K562 (cell line): ENCODE data around the gene CASP1. TPM values are rescaled to one million over a fixed set of nuclear protein-coding genes. Genes with fewer than 3 reads are reported as not detected.

Source experiments
- ATAC-seq: fragments of 200-7000 bp; cut with Tn5 transposase; 3 replicates; pipeline ENCODE4 v1.9.1; 2020; ENCODE audit warnings: moderate library complexity
- BruUV-seq: library from RNA; stranded (reverse); fragments of 400-500 nt; replicated peaks from 2 replicates; lab custom pipeline; 2021; lab: Mats Ljungman, UMichigan
- CTCF ChIA-PET: fragments of 300-600 bp; formaldehyde crosslinking; extraction: SDS; loops from one replicate; lab custom pipeline; 2021; ENCODE audit warnings: low intra/inter-chr PET ratio; lab: Yijun Ruan, JAX
- POLR2A ChIA-PET: fragments of 300-600, 350-650 bp; sonication (Branson Sonifier 250); formaldehyde crosslinking; extraction: SDS; loops from one replicate; lab custom pipeline; 2021; ENCODE audit warnings: antibody characterized with exemption, inconsistent platforms; lab: Yijun Ruan, JAX
- DNase-seq, 4 experiments: peaks; one replicate each; pipeline versions ENCODE4 v3.0.0 to v3.0.0-alpha.2; 2011 to 2018; ENCODE audit warnings: low spot score in 3 of 4, mixed read lengths in 3 of 4; ENCODE audit errors: extremely low read depth in 1 of 4
- FAIRE-seq: peaks from 2 replicates; lab custom pipeline; 2011; peaks lifted over from hg19 to GRCh38; lab: Jason Lieb, UNC
- H2AFZ ChIP-seq: 2 replicates; pipeline ENCODE4 v1.6.0; 2011; ENCODE audit warnings: low read depth, low read length, control low read depth, inconsistent platforms
- H3K27ac ChIP-seq: fragments of 200-600 bp; 3 replicates; pipeline ENCODE4 v1.8.0; 2011; ENCODE audit warnings: low read depth, mild to moderate bottlenecking, control low read depth, inconsistent platforms, low read length, moderate library complexity, mixed read lengths; ENCODE audit errors: extremely low read depth
- H3K27me3 ChIP-seq, 2 experiments: fragments of 300-600 bp in 1 of 2; 2 replicates in 1 of 2; 3 replicates in 1 of 2; pipeline versions ENCODE4 v1.6.0 to v1.8.0; 2011; ENCODE audit warnings: inconsistent platforms in 2 of 2, low read length in 2 of 2, mild to moderate bottlenecking in 1 of 2, mixed read lengths in 1 of 2, moderate library complexity in 1 of 2; ENCODE audit not compliant: control insufficient read depth in 2 of 2, insufficient read depth in 2 of 2
- H3K36me3 ChIP-seq: fragments of 300-600 bp; 3 replicates; pipeline ENCODE4 v1.8.0; 2011; ENCODE audit warnings: mild to moderate bottlenecking, low read length, inconsistent platforms; ENCODE audit not compliant: control insufficient read depth, insufficient read depth
- H3K4me1 ChIP-seq, 2 experiments: fragments of 200-600 bp in 1 of 2; replicated peaks in 1 of 2; 2 replicates in 1 of 2; 3 replicates in 1 of 2; pipeline versions ENCODE4 v1.5.1 to v1.8.0; 2011; ENCODE audit warnings: inconsistent platforms in 2 of 2, low read length in 2 of 2, mild to moderate bottlenecking in 1 of 2, mixed read lengths in 1 of 2, moderate library complexity in 1 of 2; ENCODE audit not compliant: control insufficient read depth in 2 of 2, insufficient read depth in 2 of 2
- H3K4me2 ChIP-seq: 2 replicates; pipeline ENCODE4 v1.6.1; 2011; ENCODE audit warnings: low read length, control low read depth, inconsistent platforms, mixed read lengths; ENCODE audit not compliant: insufficient read depth
- H3K4me3 ChIP-seq: fragments of 200-600 bp; sonication (generic), shearing (Covaris generic); 2 replicates; pipeline ENCODE4 v1.5.1; 2016; ENCODE audit warnings: control low read depth, inconsistent platforms
- H3K79me2 ChIP-seq: fragments of 200-600 bp; 3 replicates; pipeline ENCODE4 v1.8.0; 2011; ENCODE audit warnings: low read length, inconsistent platforms; ENCODE audit not compliant: control insufficient read depth, insufficient read depth
- H3K9ac ChIP-seq, 2 experiments: 2 replicates each; pipeline versions ENCODE4 v1.6.0 to v1.6.1; 2011; ENCODE audit warnings: low read depth in 2 of 2, low read length in 2 of 2, control low read depth in 1 of 2, inconsistent platforms in 1 of 2, mild to moderate bottlenecking in 1 of 2, mixed read lengths in 1 of 2; ENCODE audit not compliant: insufficient read depth in 1 of 2
- H3K9me1 ChIP-seq: one replicate; pipeline ENCODE4 v1.6.0; 2011; ENCODE audit warnings: inconsistent platforms, mild to moderate bottlenecking, low read length, moderate library complexity; ENCODE audit not compliant: control insufficient read depth, insufficient read depth
- H3K9me3 ChIP-seq: replicated peaks from 2 replicates; pipeline ENCODE4 v1.5.1; 2011; ENCODE audit warnings: low read depth, low read length, inconsistent platforms; ENCODE audit not compliant: control insufficient read depth, insufficient read depth
- H4K20me1 ChIP-seq: replicated peaks from 2 replicates; pipeline ENCODE4 v1.6.1; 2011; ENCODE audit warnings: low read length, inconsistent platforms, mixed read lengths; ENCODE audit not compliant: control insufficient read depth, insufficient read depth
- GATA2 ChIP-seq: sonication (generic); formaldehyde crosslinking; IDR thresholded peaks from 2 replicates; pipeline ENCODE4 v1.4.0; 2020; ENCODE audit warnings: mild to moderate bottlenecking, missing genetic modification reagents
- HDAC6 ChIP-seq: IDR thresholded peaks from 2 replicates; pipeline ENCODE4 v1.6.1; 2012; ENCODE audit warnings: low read depth, mild to moderate bottlenecking, control low read depth, inconsistent platforms, low read length, moderate library complexity
- IFI16 ChIP-seq: fragments of 250-450 bp; sonication (Bioruptor Pico); IDR thresholded peaks from 2 replicates; pipeline ENCODE4 v2.1.2; 2022; ENCODE audit warnings: mild to moderate bottlenecking, inconsistent platforms
- SNIP1 ChIP-seq: fragments of 450-650 bp; IDR thresholded peaks from 2 replicates; pipeline ENCODE4 v1.7.1; 2017; ENCODE audit warnings: low read depth, mild to moderate bottlenecking
- SRSF1 ChIP-seq: fragments of 200-400 bp; formaldehyde crosslinking; IDR thresholded peaks from 2 replicates; pipeline ENCODE4 v1.6.1; 2017; ENCODE audit warnings: mild to moderate bottlenecking, low read depth, low read length, moderate library complexity
- SRSF7 ChIP-seq: fragments of 200-400 bp; formaldehyde crosslinking; optimal IDR thresholded peaks from 2 replicates; pipeline ENCODE3; 2017; ENCODE audit warnings: mild to moderate bottlenecking, low read depth, low read length
- TAF7 ChIP-seq: fragments of 450-650 bp; IDR thresholded peaks from 2 replicates; pipeline ENCODE4 v1.6.1; 2016; ENCODE audit warnings: missing genetic modification characterization, missing compliant biosample characterization
- TOE1 ChIP-seq, 2 experiments: fragments of 450-650 bp in 1 of 2; sonication (generic) in 1 of 2; formaldehyde crosslinking in 1 of 2; IDR thresholded peaks; 2 replicates each; pipeline versions ENCODE4 v1.7.1 to v1.8.0; 2016 to 2022; ENCODE audit warnings: borderline replicate concordance in 2 of 2, mild to moderate bottlenecking in 2 of 2, antibody characterized with exemption in 1 of 2, inconsistent platforms in 1 of 2, low read depth in 1 of 2, missing genetic modification reagents in 1 of 2, moderate library complexity in 1 of 2
- ZNF133 ChIP-seq: fragments of 250-450 bp; sonication (Bioruptor Pico); IDR thresholded peaks from 2 replicates; pipeline ENCODE4 v1.4.0; 2020; ENCODE audit warnings: mild to moderate bottlenecking
- ZNF134 ChIP-seq: fragments of 250-450 bp; sonication (Bioruptor Pico); conservative IDR thresholded peaks from 2 replicates; pipeline ENCODE4 v1.4.0; 2020
- ZNF23 ChIP-seq: fragments of 250-450 bp; sonication (Bioruptor Pico); IDR thresholded peaks from 2 replicates; pipeline ENCODE4 v1.4.0; 2020; ENCODE audit warnings: mild to moderate bottlenecking
- ZNF589 ChIP-seq: fragments of 200-800 bp; sonication (Bioruptor generic); IDR thresholded peaks from 2 replicates; pipeline ENCODE4 v1.6.1; 2016; ENCODE audit warnings: low read depth, missing genetic modification characterization, missing compliant biosample characterization
- ZNF639 ChIP-seq, 2 experiments: fragments of 200-800 bp in 1 of 2; sonication (Bioruptor generic) in 1 of 2; sonication (generic) in 1 of 2; formaldehyde crosslinking in 1 of 2; IDR thresholded peaks in 1 of 2; conservative IDR thresholded peaks in 1 of 2; 2 replicates each; pipeline versions ENCODE4 v1.5.0 to v1.6.1; 2016 to 2020; ENCODE audit warnings: missing compliant biosample characterization in 1 of 2, missing genetic modification characterization in 1 of 2, missing genetic modification reagents in 1 of 2
- WGBS: fragments of 100-300 bp; shearing (Covaris generic); methylation state at CpG from one replicate; pipeline ENCODE4 v1.1.6; 2016; ENCODE audit warnings: low coverage, mixed read lengths; ENCODE audit not compliant: insufficient coverage; ENCODE audit errors: missing lambda C conversion rate; 5-methylcytosine and 5-hydroxymethylcytosine counted together
- in situ Hi-C: fragments of 300-500 bp; cut with MboI; formaldehyde crosslinking; loops from 4 replicates; pipeline ENCODE4 v1.15.0; 2018; ENCODE audit warnings: inconsistent platforms, mixed read lengths
- intact Hi-C: fragments of 100-400 bp; cut with micrococcal nuclease; formaldehyde crosslinking; loops from 2 replicates; pipeline ENCODE4 v1.14.2; 2022
- polyA plus RNA-seq, 8 experiments: library from polyadenylated mRNA; depleted of rRNA in 4 of 8; stranded (reverse) in 5 of 8; unstranded in 3 of 8; fragments of >200 nt; fragmentation: Nextera tagmentation in 2 of 8; fragmentation: Illumina TruSeq in 1 of 8; extraction: Ambion mirVana in 2 of 8; extraction: Trizol in 1 of 8; gene quantifications; 2 replicates each; pipeline versions ENCODE4 v1.2.1 to v1.2.3, GENCODE V29; 2011 to 2014; ENCODE audit warnings: inconsistent platforms in 1 of 8, missing spikeins in 1 of 8
- total RNA-seq, 7 experiments: library from RNA; depleted of rRNA in 6 of 7; stranded (reverse); fragments of >200 nt in 6 of 7; fragmentation: Illumina TruSeq in 2 of 7; extraction: Trizol in 2 of 7; gene quantifications; 2 replicates each; pipeline versions ENCODE4 v1.2.1 to v1.2.3, GENCODE V29; 2011 to 2021; ENCODE audit warnings: low replicate concordance in 1 of 7

The CASP1 gene
- total and polyA plus RNA-seq, 9 of the 15 experiments (the other 6 are each of a cell fraction or from before 2014, with no cell fraction given): not detected

GRCh38 chr11:105007463-105007862 lies 27.5 kb downstream of the CASP1 start:
- FAIRE-seq: no peak
- intact Hi-C loops: no loop called here
- Histone ChIP-seq H4K20me1 (no peaks in the 10 kb centered on the region), H3K79me2 (no peaks in the 10 kb centered on the region), H3K9me1 (no peaks in the 10 kb centered on the region), H3K9me3 (0 out of 2 replicates have a peak, but pooled peaks cover 1% of the 10 kb centered on the region), H3K4me1 (no peaks in the 10 kb centered on the region)
- no TSS peak for BruUV-seq
- ATAC-seq: no peak
- no peak for TF ChIP-seq ZNF23 (CRISPR knock-in tag)
- TF ChIP-seq SRSF1: no peak
- TF ChIP-seq TOE1 (IDR thresholded peaks at IDR 0.05; ENCODE audit: borderline replicate concordance): no peak
- no peak for TF ChIP-seq TOE1 (CRISPR knock-in tag; IDR thresholded peaks at IDR 0.05; ENCODE audit: borderline replicate concordance, low read depth)
- no peak for TF ChIP-seq TAF7 (tag)
- TF ChIP-seq, all 486 proteins: peak for 0
- in situ Hi-C loops: no loop called here
- POLR2A ChIA-PET: no interaction called here
- DNase-seq: no peak
- no peak overlapping the region for H2AFZ ChIP-seq
- no peaks in the 10 kb centered on the region for H3K36me3 ChIP-seq
- H3K27ac ChIP-seq: no peak overlapping the region
- CTCF ChIA-PET: no interaction called here
- H3K27me3 ChIP-seq: no peaks in the 10 kb centered on the region
- H3K4me3 ChIP-seq: no peak overlapping the region
- no peak overlapping the region for H3K4me2 ChIP-seq
- no peak overlapping the region for H3K9ac ChIP-seq

- H3K27ac ChIP-seq: no peak overlapping the region
- ChIA-PET POLR2A (no interaction called here), CTCF (no interaction called here)
- TF ChIP-seq GATA2 (CRISPR knock-in tag) (no peak), ZNF134 (no peak), IFI16 (CRISPR knock-in tag) (no peak), ZNF589 (CRISPR knock-in tag) (no peak), ZNF133 (CRISPR knock-in tag) (no peak), SRSF7 (no peak), ZNF639 (CRISPR knock-in tag; conservative IDR thresholded peaks at IDR 0.05 in 1 of 2, IDR thresholded peaks at IDR 0.05 in 1 of 2) (no peak), HDAC6 (no peak), SNIP1 (no peak)
- H3K4me3 ChIP-seq: no peak overlapping the region
- H3K9me1 ChIP-seq: no peaks in the 10 kb centered on the region
- intact Hi-C loops: no loop called here
- ATAC-seq (no peak), FAIRE-seq (no peak), DNase-seq (no peak)
- no peaks in the 10 kb centered on the region for H3K36me3 ChIP-seq
- in situ Hi-C loops: no loop called here
- H3K9ac ChIP-seq: no peak overlapping the region
- H3K27me3 ChIP-seq: no peaks in the 10 kb centered on the region
- no peaks in the 10 kb centered on the region for H3K79me2 ChIP-seq
- H3K4me1 ChIP-seq: no peaks in the 10 kb centered on the region
- 0% methylated on average over 3 of the region's 3 CpGs for WGBS
- BruUV-seq: no TSS peak
- no peak overlapping the region for H2AFZ ChIP-seq
- H4K20me1 ChIP-seq: no peaks in the 10 kb centered on the region
- H3K9me3 ChIP-seq: 0 out of 2 replicates have a peak, but pooled peaks cover 1% of the 10 kb centered on the region
- H3K4me2 ChIP-seq: no peak overlapping the region
Measured at GRCh38 chr11:105005451-105005845, 29.5 kb downstream of the CASP1 start.
